Skeletal muscle tissue (tissue), 1 donor: ENCODE data around the gene PBOV1. TPM values are rescaled to one million over a fixed set of nuclear protein-coding genes. Genes with fewer than 3 reads are reported as not detected.

Experiments
- total RNA-seq: library from RNA; depleted of rRNA; stranded (reverse); fragments of >200 nt; gene quantifications from one replicate; pipeline ENCODE4 v1.2.3, GENCODE V29; 2014

The PBOV1 gene
- total RNA-seq, 1 donor from 2014 or later, result not detected

Other genes with a start within 250 kb of the PBOV1 start
- 1.0 TPM for gene PERP, start 111.1 kb downstream of the PBOV1 start, total RNA-seq
- 1.0 TPM for gene ARFGEF3, start 56.6 kb downstream of the PBOV1 start, total RNA-seq
- not detected for gene SMIM28, start 159.4 kb upstream of the PBOV1 start, total RNA-seq
- gene HEBP2, start 185.7 kb upstream of the PBOV1 start, total RNA-seq, result 6.8 TPM